ENCODE measurements around the gene TMSB15A. TPM values are rescaled to one million over a fixed set of nuclear protein-coding genes. Genes with fewer than 3 reads are reported as not detected.

TMSB15A gene
- polyA plus RNA-seq (not detected in 3 replicates), polyA minus RNA-seq (not detected in 3 replicates)
- polyA plus RNA-seq (2011; ENCODE audit: low read depth): not detected
- polyA plus RNA-seq (2011; cell fraction: cytosol; rRNA removed): not detected in 2 replicates
- polyA plus RNA-seq (2011; cell fraction: nucleus; rRNA removed): not detected in 2 replicates
- polyA plus RNA-seq (2012; ENCODE audit: low replicate concordance): not detected in 2 replicates
- not detected for polyA minus RNA-seq (2011; cell fraction: cytosol; rRNA and poly(A)+ RNA removed)
- not detected in 2 replicates for polyA minus RNA-seq (2011; cell fraction: nucleus; rRNA and poly(A)+ RNA removed)

DNA sequence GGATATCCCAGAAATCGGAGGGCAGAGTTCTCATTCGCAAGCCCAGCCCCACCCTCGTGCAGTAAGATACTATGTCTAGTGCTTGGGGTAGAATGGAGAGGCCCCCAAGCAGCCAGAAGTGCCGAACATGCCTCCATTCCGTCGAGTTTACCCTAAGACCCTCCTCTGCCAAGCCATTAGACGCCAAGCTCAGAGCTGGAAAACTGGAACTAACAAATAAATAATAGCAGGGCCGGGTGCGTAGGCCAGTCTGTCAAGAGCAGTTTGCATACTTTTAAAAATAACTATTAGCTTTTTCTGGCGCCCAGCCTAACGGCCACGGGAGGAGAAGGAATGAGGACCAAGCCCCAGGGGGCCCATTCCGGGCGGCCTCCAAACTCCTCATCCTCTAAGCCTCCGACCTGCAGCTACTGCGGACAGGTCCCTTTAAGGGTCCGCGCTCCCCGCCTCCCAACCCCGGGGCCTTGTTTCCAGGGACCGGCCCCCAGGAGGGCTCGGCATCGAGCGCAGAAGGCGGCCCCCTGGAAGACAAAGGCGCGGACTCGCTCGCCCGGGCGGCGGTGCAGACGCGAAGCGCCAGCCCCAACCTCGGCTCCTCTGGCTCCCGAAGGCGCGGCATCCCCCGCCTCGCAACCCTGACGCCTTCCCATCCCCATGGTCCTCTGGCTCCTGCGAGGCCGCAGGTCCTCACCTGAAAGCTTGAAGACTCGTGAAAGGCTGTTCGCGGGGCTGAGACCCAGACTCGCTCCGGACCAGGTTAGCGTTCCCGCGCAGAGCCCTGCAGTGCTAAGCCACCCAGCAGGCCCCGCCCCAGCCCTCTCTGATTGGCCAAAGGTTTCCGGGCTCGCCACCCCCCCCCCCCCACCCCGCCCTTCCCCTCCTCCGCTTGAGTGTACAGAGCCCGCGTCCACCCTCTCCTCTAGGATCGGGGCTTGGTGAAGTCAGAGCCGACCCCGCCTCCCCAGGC lies at the start of gene TMSB15A:
TSS of gene TMSB15A (minus strand) at position 765 of the 967 bp plus-strand sequence.
- dilution Hi-C loops (cut with MboI; ENCODE audit: extremely low pct_ligation_motif_present, low sequenced_read_pairs): no loop called here
- no peaks in the 10 kb centered on the region for H4K20me1 ChIP-seq (ENCODE audit: control insufficient read depth, extremely low read depth, insufficient read depth, low read length)
- peak; percentile 37 for TF ChIP-seq EZH2 (IDR thresholded peaks at IDR 0.05; ENCODE audit: low read length)
- TF ChIP-seq CTCF (optimal IDR thresholded peaks at IDR 0.05 in 1 of 3, IDR thresholded peaks at IDR 0.05 in 1 of 3, conservative IDR thresholded peaks at IDR 0.05 in 1 of 3; ENCODE audit: extremely low read depth in 1 of 3, insufficient read depth in 2 of 3, low read length in 3 of 3): no peak
- H3K36me3 ChIP-seq (ENCODE audit: control insufficient read depth in 2 of 2, extremely low read depth in 1 of 2, insufficient read depth in 2 of 2, low read length in 2 of 2): no peaks in the 10 kb centered on the region
- FAIRE-seq (no peak), DNase-seq (ENCODE audit: low read depth, low spot score) (no peak)
- no peaks in the 10 kb centered on the region for H3K9me1 ChIP-seq (ENCODE audit: control insufficient read depth, extremely low read depth, insufficient read depth, low read length)
- H2AFZ ChIP-seq (ENCODE audit: control insufficient read depth, low read length): peak within 1 kb of the TSS; percentile 33
- H3K79me2 ChIP-seq (ENCODE audit: control insufficient read depth, insufficient read depth, low read length): no peaks in the 10 kb centered on the region
- no peaks in the 10 kb centered on the region for H3K4me1 ChIP-seq (ENCODE audit: control insufficient read depth, extremely low read depth, insufficient read depth, low read length)
- H3K4me2 ChIP-seq (ENCODE audit: control insufficient read depth, extremely low read depth, insufficient read depth, low read depth, low read length): peak within 1 kb of the TSS; percentile 22
- peak within 1 kb of the TSS in 1 of 3 experiments; percentile 25 for H3K4me3 ChIP-seq (ENCODE audit: control insufficient read depth in 2 of 3, extremely low read depth in 1 of 3, insufficient read depth in 2 of 3, low read depth in 1 of 3, low read length in 3 of 3)
- H3K9ac ChIP-seq (ENCODE audit: control insufficient read depth, extremely low read depth, insufficient read depth, low read length): no peak within 1 kb of the TSS
- no peaks in the 10 kb centered on the region for H3K9me3 ChIP-seq (ENCODE audit: control insufficient read depth, low read depth, low read length)
- H3K27ac ChIP-seq (ENCODE audit: control insufficient read depth, insufficient read depth, low read length): no peak within 1 kb of the TSS
- peaks cover 4% of the 10 kb centered on the region for H3K27me3 ChIP-seq (ENCODE audit: control insufficient read depth, extremely low read depth, insufficient read depth, low read length)

DNA sequence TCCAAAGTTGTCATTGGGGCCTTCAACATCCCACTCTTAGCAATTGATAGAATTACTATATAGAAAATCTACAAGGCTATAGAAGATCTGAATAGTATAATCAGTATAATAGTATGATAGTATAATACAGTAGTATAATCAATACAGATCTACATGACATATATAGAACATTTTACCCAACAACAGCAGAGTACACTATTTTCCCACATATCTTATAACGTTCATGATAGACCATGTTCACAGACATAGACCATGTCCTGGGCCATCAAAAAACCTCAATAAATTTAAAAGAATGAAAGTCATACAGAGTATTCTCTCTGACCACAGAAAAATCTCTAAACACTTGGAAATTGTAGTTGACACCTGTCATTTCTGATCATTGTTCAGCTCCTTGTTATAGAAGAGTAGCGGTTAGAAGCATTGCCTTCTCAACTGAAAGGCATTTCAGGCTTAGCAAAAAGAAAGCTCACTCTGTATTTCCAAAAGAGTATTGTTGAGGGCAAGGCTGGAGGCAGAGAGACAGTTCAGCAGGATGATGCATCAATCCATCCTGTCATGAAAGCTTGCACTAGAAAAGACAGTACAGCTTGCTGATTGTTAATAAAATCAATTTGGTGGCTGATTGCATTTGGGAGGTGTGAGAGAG lies 44.0 kb upstream of the TMSB15A start:
- dilution Hi-C loops (cut with MboI; ENCODE audit: extremely low pct_ligation_motif_present, low sequenced_read_pairs): no loop called here
- Histone ChIP-seq H2AFZ (ENCODE audit: control insufficient read depth, low read length) (no peak overlapping the region), H3K79me2 (ENCODE audit: control insufficient read depth, insufficient read depth, low read length) (no peaks in the 10 kb centered on the region), H3K9me3 (ENCODE audit: control insufficient read depth, low read depth, low read length) (no peaks in the 10 kb centered on the region), H3K27me3 (ENCODE audit: control insufficient read depth, extremely low read depth, insufficient read depth, low read length) (no peaks in the 10 kb centered on the region), H3K4me3 (ENCODE audit: control insufficient read depth in 2 of 3, extremely low read depth in 1 of 3, insufficient read depth in 2 of 3, low read depth in 1 of 3, low read length in 3 of 3) (no peak overlapping the region), H3K9ac (ENCODE audit: control insufficient read depth, extremely low read depth, insufficient read depth, low read length) (no peak overlapping the region), H3K36me3 (ENCODE audit: control insufficient read depth in 2 of 2, extremely low read depth in 1 of 2, insufficient read depth in 2 of 2, low read length in 2 of 2) (no peaks in the 10 kb centered on the region), H3K4me2 (ENCODE audit: control insufficient read depth, extremely low read depth, insufficient read depth, low read depth, low read length) (no peak overlapping the region), H3K4me1 (ENCODE audit: control insufficient read depth, extremely low read depth, insufficient read depth, low read length) (no peaks in the 10 kb centered on the region), H4K20me1 (ENCODE audit: control insufficient read depth, extremely low read depth, insufficient read depth, low read length) (no peaks in the 10 kb centered on the region), H3K9me1 (ENCODE audit: control insufficient read depth, extremely low read depth, insufficient read depth, low read length) (no peaks in the 10 kb centered on the region), H3K27ac (ENCODE audit: control insufficient read depth, insufficient read depth, low read length) (no peak overlapping the region)
- no peak for TF ChIP-seq CTCF (optimal IDR thresholded peaks at IDR 0.05 in 1 of 3, IDR thresholded peaks at IDR 0.05 in 1 of 3, conservative IDR thresholded peaks at IDR 0.05 in 1 of 3; ENCODE audit: extremely low read depth in 1 of 3, insufficient read depth in 2 of 3, low read length in 3 of 3)
- no peak for TF ChIP-seq EZH2 (IDR thresholded peaks at IDR 0.05; ENCODE audit: low read length)
- FAIRE-seq (no peak), DNase-seq (ENCODE audit: low read depth, low spot score) (no peak)
